CD14-positive monocyte (primary cell): ENCODE measurements around the gene CHRNA4. TPM values are rescaled to one million over a fixed set of nuclear protein-coding genes. Genes with fewer than 3 reads are reported as not detected.

Source experiments
- DNase-seq, 3 donors: peaks; one replicate each; pipeline ENCODE4 v3.0.0-alpha.2; 2011 to 2022
- H2AFZ ChIP-seq: 2 replicates; pipeline ENCODE4 v1.6.0; 2012; ENCODE audit warnings: mild to moderate bottlenecking, low read depth, low read length, inconsistent platforms; ENCODE audit not compliant: insufficient read depth, poor library complexity, severe bottlenecking
- H3K27ac ChIP-seq, 2 donors: 1 replicate in 1 of 2; 2 replicates in 1 of 2; pipeline ENCODE4 v1.5.1; 2012 to 2013; ENCODE audit warnings: low read length in 2 of 2, control low read depth in 1 of 2, inconsistent platforms in 1 of 2, low read depth in 1 of 2, mild to moderate bottlenecking in 1 of 2
- H3K27me3 ChIP-seq, 2 donors: one replicate each; pipeline versions ENCODE4 v1.6.0 to v1.6.1; 2011 to 2013; ENCODE audit warnings: low read length in 2 of 2; ENCODE audit not compliant: control insufficient read depth in 2 of 2, insufficient read depth in 2 of 2
- H3K36me3 ChIP-seq, 2 donors: replicated peaks in 1 of 2; 1 replicate in 1 of 2; 2 replicates in 1 of 2; pipeline versions ENCODE4 v1.5.1 to v1.6.1; 2012 to 2013; ENCODE audit warnings: low read length in 2 of 2, control low read depth in 1 of 2, inconsistent platforms in 1 of 2, mild to moderate bottlenecking in 1 of 2; ENCODE audit not compliant: insufficient read depth in 2 of 2, control insufficient read depth in 1 of 2
- H3K4me1 ChIP-seq, 2 donors: 1 replicate in 1 of 2; 2 replicates in 1 of 2; pipeline versions ENCODE4 v1.5.1 to v1.6.1; 2012 to 2013; ENCODE audit warnings: low read length in 2 of 2, control low read depth in 1 of 2, inconsistent platforms in 1 of 2, mild to moderate bottlenecking in 1 of 2, moderate library complexity in 1 of 2; ENCODE audit not compliant: insufficient read depth in 2 of 2, control insufficient read depth in 1 of 2
- H3K4me2 ChIP-seq: replicated peaks from 2 replicates; pipeline ENCODE3; 2012; ENCODE audit warnings: low read length, moderate library complexity, mild to moderate bottlenecking; ENCODE audit not compliant: poor library complexity, severe bottlenecking; ENCODE audit errors: extremely low read depth
- H3K4me3 ChIP-seq, 3 experiments: fragments of 200-600 bp in 1 of 3; sonication (generic) in 1 of 3; replicated peaks in 1 of 3; 1 replicate in 2 of 3; 2 replicates in 1 of 3; pipeline ENCODE4 v1.5.1; 2011 to 2013; ENCODE audit warnings: low read length in 3 of 3, mild to moderate bottlenecking in 3 of 3, control low read depth in 2 of 3, low read depth in 2 of 3, inconsistent platforms in 1 of 3, moderate library complexity in 1 of 3
- H3K79me2 ChIP-seq: 2 replicates; pipeline ENCODE4 v1.6.0; 2012; ENCODE audit warnings: mild to moderate bottlenecking, control low read depth, inconsistent platforms, low read length, moderate library complexity; ENCODE audit not compliant: insufficient read depth
- H3K9ac ChIP-seq: 2 replicates; pipeline ENCODE4 v1.6.0; 2017; ENCODE audit warnings: low read length, mild to moderate bottlenecking; ENCODE audit not compliant: insufficient read depth, poor library complexity, severe bottlenecking
- H3K9me3 ChIP-seq, 2 donors: replicated peaks in 1 of 2; 1 replicate in 1 of 2; 2 replicates in 1 of 2; pipeline versions ENCODE4 v1.5.1 to v1.6.1; 2012 to 2013; ENCODE audit warnings: low read length in 2 of 2, control low read depth in 1 of 2; ENCODE audit not compliant: control insufficient read depth in 1 of 2, insufficient read depth in 1 of 2
- H4K20me1 ChIP-seq: 2 replicates; pipeline ENCODE4 v1.6.0; 2012; ENCODE audit warnings: mild to moderate bottlenecking, low read length, control low read depth, moderate library complexity; ENCODE audit not compliant: insufficient read depth
- H3K27ac Mint-ChIP-seq, 7 donors: one replicate each; pipeline ENCODE4 v1.8.0; 2020; ENCODE audit warnings: mild to moderate bottlenecking in 7 of 7, mixed read lengths in 7 of 7, moderate library complexity in 6 of 7, inconsistent platforms in 2 of 7
- H3K27me3 Mint-ChIP-seq, 3 donors: one replicate each; pipeline ENCODE4 v1.8.0; 2021 to 2022; ENCODE audit warnings: low read depth in 3 of 3, mild to moderate bottlenecking in 3 of 3, mixed read lengths in 3 of 3, moderate library complexity in 3 of 3, inconsistent platforms in 1 of 3
- H3K36me3 Mint-ChIP-seq, 2 donors: one replicate each; pipeline ENCODE4 v1.8.0; 2020; ENCODE audit warnings: mixed read lengths in 2 of 2, inconsistent platforms in 1 of 2, mild to moderate bottlenecking in 1 of 2
- H3K4me1 Mint-ChIP-seq: one replicate; pipeline ENCODE4 v1.8.0; 2020; ENCODE audit warnings: mild to moderate bottlenecking, mixed read lengths
- H3K4me3 Mint-ChIP-seq, 2 donors: one replicate each; pipeline ENCODE4 v1.8.0; 2020; ENCODE audit warnings: mild to moderate bottlenecking in 2 of 2, mixed read lengths in 2 of 2, moderate library complexity in 1 of 2
- H3K9me3 Mint-ChIP-seq, 7 donors: one replicate each; pipeline ENCODE4 v1.8.0; 2020 to 2022; ENCODE audit warnings: mixed read lengths in 7 of 7, mild to moderate bottlenecking in 6 of 7, moderate library complexity in 6 of 7, inconsistent platforms in 2 of 7
- CTCF ChIP-seq: fragments of 200-600 bp; IDR thresholded peaks from one replicate; pipeline ENCODE4 v1.8.0; 2022; ENCODE audit warnings: antibody characterized with exemption, mild to moderate bottlenecking
- WGBS: methylation state at CpG from one replicate; pipeline ENCODE4 v1.1.5; 2013; ENCODE audit warnings: missing lambda C conversion rate; ENCODE audit not compliant: insufficient coverage; 5-methylcytosine and 5-hydroxymethylcytosine counted together
- intact Hi-C, 2 donors: fragments of 100-400 bp; cut with micrococcal nuclease; formaldehyde crosslinking; loops; one replicate each; pipeline versions ENCODE4 v1.15.0 to v1.15.1; 2023
- polyA plus RNA-seq, 3 donors: library from polyadenylated mRNA; depleted of rRNA in 1 of 3; unstranded in 2 of 3; stranded (reverse) in 1 of 3; fragments of 300-500 nt in 2 of 3; fragments of >200 nt in 1 of 3; fragmentation: Illumina TruSeq in 2 of 3; gene quantifications; 1 replicate in 2 of 3; 2 replicates in 1 of 3; pipeline ENCODE4 v1.2.3, GENCODE V29; 2012 to 2021

Gene CHRNA4
- polyA plus RNA-seq, 3 donors, result not detected

GRCh38 chr20:63311186-63311832, 49.8 kb downstream of the CHRNA4 start:
- H3K27ac Mint-ChIP-seq, result no peak overlapping the region
- no peak for DNase-seq
- 90% methylated on average over 27 of the region's 29 CpGs for WGBS
- Histone ChIP-seq H4K20me1 (no peaks in the 10 kb centered on the region), H3K79me2 (no peaks in the 10 kb centered on the region), H3K36me3 (no peaks in the 10 kb centered on the region), H3K4me1 (no peaks in the 10 kb centered on the region), H3K9ac (no peak overlapping the region), H2AFZ (no peak overlapping the region), H3K4me2 (no peak overlapping the region), H3K4me3 (no peak overlapping the region), H3K27ac (no peak overlapping the region), H3K9me3 (no peaks in the 10 kb centered on the region), H3K27me3 (no peaks in the 10 kb centered on the region)
- no peaks in the 10 kb centered on the region for H3K9me3 Mint-ChIP-seq
- no peak for TF ChIP-seq CTCF
- H3K27me3 Mint-ChIP-seq, result peaks cover 0 to 2% (median 2%) of the 10 kb centered on the region in 3 donors
- no peaks in the 10 kb centered on the region for H3K4me1 Mint-ChIP-seq
- H3K36me3 Mint-ChIP-seq, result no peaks in the 10 kb centered on the region
- H3K4me3 Mint-ChIP-seq, result no peak overlapping the region
- intact Hi-C loops, result loop anchor here in 1 of 2 donors (2.0 kb wide), 1 partner anchor 69 kb away; no protein-coding TSS in a partner anchor

GRCh38 chr20:63310265-63310991, 50.7 kb downstream of the CHRNA4 start:
- peaks cover 0 to 1% (median 0%) of the 10 kb centered on the region in 7 donors for H3K9me3 Mint-ChIP-seq
- intact Hi-C loops, result loop anchor here in 1 of 2 donors (2.0 kb wide), 1 partner anchor 70 kb away; no protein-coding TSS in a partner anchor
- DNase-seq, result no peak

More at GRCh38 chr20:63310265-63310991, 50.7 kb downstream of the CHRNA4 start:
- H3K4me3 ChIP-seq, result no peak overlapping the region
- H3K9ac ChIP-seq, result no peak overlapping the region
- TF ChIP-seq CTCF, result no peak
- H3K4me1 ChIP-seq, result no peaks in the 10 kb centered on the region
- Mint-ChIP-seq H3K36me3 (no peaks in the 10 kb centered on the region), H3K27me3 (peaks cover 0 to 2% (median 2%) of the 10 kb centered on the region in 3 donors), H3K4me1 (no peaks in the 10 kb centered on the region), H3K4me3 (no peak overlapping the region), H3K27ac (no peak overlapping the region)
- H3K27me3 ChIP-seq, result no peaks in the 10 kb centered on the region
- H3K4me2 ChIP-seq, result no peak overlapping the region
- H3K9me3 ChIP-seq, result no peaks in the 10 kb centered on the region
- WGBS, result 86% methylated on average over 15 of the region's 20 CpGs
- H4K20me1 ChIP-seq, result no peaks in the 10 kb centered on the region
- H3K27ac ChIP-seq, result no peak overlapping the region
- no peak overlapping the region for H2AFZ ChIP-seq
- no peaks in the 10 kb centered on the region for H3K79me2 ChIP-seq
- H3K36me3 ChIP-seq, result no peaks in the 10 kb centered on the region
